ENCODE data around the gene PHLDA3. TPM values are rescaled to one million over a fixed set of nuclear protein-coding genes. Genes with fewer than 3 reads are reported as not detected.

The PHLDA3 gene
- total RNA-seq, 1 experiment from 2014 or later: 400 TPM

DNA sequence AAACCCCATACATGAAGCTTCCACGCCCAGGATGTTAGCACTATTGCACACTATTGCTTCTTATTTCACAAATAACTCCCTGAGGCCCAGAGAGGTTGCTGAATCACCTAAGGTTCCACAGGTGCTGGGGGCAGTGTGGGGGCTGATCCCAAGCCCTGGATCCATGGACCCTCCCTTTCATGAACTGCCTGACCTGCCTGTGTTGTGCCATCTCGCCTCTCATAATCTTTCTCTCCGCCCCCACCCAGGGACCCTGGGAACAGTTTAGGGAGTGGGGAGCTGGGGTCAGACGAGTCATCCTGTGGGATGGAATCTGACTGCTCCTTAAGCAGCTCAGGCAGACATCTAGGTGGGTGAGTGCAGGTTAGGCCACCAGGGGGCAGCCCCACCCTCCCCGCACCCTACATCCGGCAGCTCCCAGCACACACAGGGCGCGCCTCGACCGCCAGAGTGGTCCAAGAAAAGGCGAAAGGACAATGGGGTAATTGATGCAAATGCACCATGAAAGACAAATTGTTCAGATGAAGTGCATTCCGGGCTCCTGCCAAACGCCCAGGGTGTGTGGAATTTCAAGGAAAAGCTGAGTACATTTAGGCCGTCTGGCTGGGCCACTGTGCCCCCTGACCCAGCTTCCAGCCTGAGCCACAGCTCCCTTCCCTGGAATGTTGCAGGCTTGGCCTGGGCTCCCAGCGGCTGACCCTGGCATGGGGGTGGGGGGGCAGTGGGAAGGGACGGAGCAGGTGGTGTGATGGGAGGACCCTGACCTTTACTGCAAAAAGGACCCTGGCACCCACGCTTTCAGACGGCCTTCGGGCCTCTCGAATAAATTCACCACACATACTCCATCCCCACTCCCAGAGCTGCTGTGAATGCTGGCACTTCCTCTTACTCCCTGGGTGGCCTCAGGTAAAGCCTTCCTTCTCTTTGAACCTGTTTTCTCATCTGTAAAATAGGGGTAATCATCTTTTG lies 20.8 kb downstream of the PHLDA3 start:
- peak; percentile 48 for DNase-seq (ENCODE audit: low spot score)
- in situ Hi-C loops (cut with HindIII; ENCODE audit: low sequenced_read_pairs): loop anchor here (5.0 kb wide), 1 partner anchor 91 kb away; no protein-coding TSS in a partner anchor

DNA sequence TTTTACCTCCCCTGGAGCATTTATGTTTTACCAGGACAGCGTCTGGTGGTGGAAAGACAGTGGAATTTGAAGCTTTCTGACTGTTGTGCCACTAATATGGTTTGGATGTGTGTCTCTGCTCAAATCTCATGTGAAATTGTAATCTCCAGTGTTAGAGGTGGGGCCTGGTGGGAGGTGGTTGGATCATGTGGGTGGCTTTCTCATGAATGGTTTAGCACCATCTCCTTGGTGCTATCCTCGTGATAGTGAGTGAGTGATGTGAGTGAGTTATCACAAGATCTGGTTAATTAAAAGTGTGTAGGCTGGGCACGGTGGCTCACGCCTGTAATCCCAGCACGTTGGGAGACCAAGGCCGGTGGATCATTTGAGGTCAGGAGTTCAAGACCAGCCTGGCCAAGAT lies 23.7 kb downstream of the PHLDA3 start:
- in situ Hi-C loops (cut with HindIII; ENCODE audit: low sequenced_read_pairs): loop anchor here (5.0 kb wide), 1 partner anchor 88 kb away; no protein-coding TSS in a partner anchor
- no peak for DNase-seq (ENCODE audit: low spot score)

DNA sequence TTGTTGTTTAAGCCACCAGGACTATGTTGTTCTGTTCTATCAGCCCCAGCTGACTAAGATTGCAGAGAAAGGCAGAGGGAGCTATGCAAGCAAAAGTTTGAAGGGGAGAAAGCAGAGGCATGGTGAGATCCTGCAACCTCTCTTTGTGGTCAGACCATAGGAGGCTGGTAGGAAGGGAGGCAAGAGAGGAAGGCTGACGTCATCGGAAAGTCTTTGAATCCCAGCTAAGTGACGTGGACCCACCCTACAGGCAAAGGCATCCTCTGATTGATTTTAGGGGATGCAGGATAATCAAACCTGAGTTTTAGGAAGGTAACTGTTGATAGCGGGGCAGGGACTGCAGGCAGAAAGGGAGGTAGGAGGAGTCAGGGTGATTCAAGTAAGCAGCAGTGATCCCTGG lies 24.2 kb downstream of the PHLDA3 start:
- DNase-seq (ENCODE audit: low spot score): no peak
- in situ Hi-C loops (cut with HindIII; ENCODE audit: low sequenced_read_pairs): loop anchor here (5.0 kb wide), 1 partner anchor 87 kb away; no protein-coding TSS in a partner anchor

DNA sequence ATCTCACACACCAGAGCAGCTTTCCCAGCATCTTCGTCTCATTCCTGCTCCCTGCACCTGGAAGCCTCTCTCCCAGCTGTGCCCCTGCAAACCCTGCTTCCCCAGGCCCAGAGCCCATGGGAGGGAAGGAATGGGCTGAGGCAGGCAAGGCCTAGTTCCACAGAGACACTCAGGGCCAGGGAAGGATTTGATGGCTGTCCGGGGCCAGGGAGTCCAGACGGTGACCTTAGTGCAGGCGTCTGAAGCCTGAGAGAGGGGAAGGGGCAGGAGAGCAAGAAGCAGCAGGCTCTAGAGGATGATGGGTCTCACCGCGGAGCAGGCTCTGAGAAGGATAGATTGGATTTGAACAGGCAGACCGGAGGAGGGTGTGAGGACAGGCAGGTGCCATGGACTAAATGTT lies 25.2 kb downstream of the PHLDA3 start:
- DNase-seq (ENCODE audit: low spot score): no peak
- in situ Hi-C loops (cut with HindIII; ENCODE audit: low sequenced_read_pairs): no loop called here

DNA sequence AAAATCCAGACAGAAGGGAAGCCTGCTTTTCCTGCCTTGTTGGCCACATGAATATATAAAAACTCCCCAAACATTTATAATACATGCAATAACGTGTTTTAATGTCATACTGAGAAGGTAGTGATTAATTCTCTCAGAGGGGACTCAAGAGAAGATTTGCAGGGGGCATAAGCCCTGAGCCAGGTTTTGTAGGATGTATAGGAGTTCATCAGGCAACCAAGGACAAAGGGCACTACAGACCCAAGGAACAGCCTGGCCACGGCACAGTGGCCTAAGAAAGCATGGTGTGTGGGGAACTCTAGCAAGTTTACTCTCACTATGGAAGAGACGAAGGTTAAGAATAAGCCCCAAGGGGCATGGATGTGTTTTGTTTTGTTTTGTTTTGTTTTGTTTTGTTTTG lies 32.0 kb downstream of the PHLDA3 start:
- in situ Hi-C loops (cut with HindIII; ENCODE audit: low sequenced_read_pairs): no loop called here
- no peak for DNase-seq (ENCODE audit: low spot score)

DNA sequence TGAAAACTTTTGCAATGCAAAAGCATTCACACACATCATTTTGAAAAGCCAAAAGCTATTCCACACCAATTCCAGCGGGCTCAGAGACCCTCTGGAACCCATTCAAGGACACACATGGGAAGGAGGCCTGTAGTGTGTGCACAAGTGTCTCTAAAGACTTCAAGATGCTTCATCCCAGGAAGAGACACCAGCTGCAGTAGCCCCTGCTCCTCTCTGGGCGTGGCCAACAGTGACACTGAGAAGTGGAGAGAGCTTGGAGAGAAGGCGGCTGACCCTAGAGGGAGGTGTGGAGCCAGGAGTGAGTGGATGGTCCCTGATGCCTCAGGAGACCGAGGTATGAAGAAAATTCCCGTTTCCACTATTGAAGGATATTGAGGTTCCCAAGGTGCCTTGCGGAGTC lies 32.6 kb downstream of the PHLDA3 start:
- DNase-seq (ENCODE audit: low spot score): peak; percentile 46
- in situ Hi-C loops (cut with HindIII; ENCODE audit: low sequenced_read_pairs): no loop called here

DNA sequence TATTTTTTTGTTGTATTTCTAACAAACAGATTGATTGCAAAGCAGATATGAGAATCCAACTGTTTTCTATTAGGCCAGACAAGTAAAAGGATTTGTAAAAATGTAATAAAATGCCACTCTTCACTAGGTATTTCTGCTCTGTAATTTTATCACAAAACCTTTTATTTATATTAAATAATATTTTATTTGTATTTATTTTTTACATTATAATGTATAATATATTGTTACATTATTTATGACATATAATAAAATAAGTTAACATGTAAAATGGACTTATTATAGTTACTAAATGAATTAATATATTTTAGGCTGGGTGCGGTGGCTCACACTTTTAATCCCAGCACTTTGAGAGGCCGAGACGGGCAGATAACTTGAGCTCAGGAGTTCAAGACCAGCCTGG lies 34.7 kb downstream of the PHLDA3 start:
- in situ Hi-C loops (cut with HindIII; ENCODE audit: low sequenced_read_pairs): no loop called here
- no peak for DNase-seq (ENCODE audit: low spot score)

DNA sequence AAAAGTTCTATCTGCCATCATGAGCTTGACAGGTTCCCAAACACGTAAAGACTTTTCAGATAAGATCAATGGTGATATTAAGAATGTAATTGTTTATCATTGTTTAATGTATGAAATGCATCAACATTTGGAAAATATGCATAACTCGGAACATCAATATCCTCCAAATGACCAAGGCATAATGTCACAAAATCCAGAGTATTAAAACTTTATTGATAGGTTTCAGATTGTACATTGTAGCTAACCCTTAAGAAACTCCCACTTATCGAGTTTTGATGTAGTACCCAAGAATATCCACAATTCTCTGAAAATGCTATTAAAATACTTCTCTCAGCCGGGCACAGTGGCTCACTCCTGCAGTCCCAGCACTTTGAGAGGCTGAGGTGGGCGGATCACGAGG lies 35.4 kb downstream of the PHLDA3 start:
- in situ Hi-C loops (cut with HindIII; ENCODE audit: low sequenced_read_pairs): no loop called here
- DNase-seq (ENCODE audit: low spot score): no peak

DNA sequence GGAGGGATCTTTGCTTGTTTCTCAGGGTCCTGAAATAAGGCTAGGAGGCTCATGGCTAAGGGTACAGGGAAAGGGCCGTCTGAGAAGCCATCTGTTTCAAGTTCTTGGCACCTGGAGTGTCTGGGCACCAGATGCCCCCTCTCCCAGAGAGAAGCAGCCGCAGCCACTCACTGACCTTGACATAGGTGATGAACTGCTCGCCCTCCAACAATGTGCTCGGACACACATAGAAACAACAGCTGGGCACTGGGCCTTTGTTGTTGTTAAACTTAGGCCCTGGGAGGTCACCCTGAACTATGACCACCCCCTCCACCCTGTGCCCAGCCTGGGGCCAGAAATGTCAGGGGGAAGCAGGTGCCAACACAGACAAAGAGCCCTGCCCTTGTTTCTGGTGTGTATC lies 38.2 kb downstream of the PHLDA3 start:
- DNase-seq (ENCODE audit: low spot score): peak; percentile 45
- in situ Hi-C loops (cut with HindIII; ENCODE audit: low sequenced_read_pairs): no loop called here

DNA sequence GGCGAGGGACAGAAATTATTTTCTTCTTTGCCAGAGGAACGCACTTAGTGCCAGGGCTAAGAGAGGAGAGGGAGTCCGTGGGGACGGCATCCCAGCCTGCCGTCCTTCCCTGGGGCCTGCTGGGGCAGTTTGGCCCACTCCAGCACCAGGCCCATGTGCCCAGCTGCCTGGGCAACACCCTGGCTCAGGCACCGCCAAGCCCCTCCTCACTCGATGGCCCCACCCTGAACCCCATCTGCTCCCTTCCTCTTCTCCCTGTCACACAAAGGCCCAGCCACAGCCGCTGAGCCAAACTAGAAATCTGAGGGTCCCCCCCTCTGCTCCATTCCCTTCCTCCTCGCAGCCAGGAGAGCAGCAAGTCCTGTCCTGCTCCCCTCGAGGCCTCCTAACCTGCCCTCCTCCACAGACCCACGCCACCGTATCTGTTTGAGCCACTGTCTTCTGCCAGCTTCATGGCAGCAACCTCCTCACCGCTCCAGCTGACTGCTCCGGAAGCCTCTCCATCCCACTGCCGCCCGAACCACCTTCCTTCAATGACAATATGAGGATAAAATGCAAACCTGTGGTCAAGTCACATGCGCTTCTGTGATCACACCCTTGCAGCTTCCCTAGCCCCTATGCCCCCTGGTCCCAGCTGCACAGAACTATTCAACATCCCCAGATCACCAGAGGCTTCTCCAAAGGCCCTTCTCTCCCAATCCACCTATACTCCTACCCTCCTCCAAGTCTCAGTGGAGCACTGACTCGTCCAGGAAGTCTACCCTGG lies 39.1 kb downstream of the PHLDA3 start:
- DNase-seq (ENCODE audit: low spot score): peak; percentile 50
- in situ Hi-C loops (cut with HindIII; ENCODE audit: low sequenced_read_pairs): no loop called here

DNA sequence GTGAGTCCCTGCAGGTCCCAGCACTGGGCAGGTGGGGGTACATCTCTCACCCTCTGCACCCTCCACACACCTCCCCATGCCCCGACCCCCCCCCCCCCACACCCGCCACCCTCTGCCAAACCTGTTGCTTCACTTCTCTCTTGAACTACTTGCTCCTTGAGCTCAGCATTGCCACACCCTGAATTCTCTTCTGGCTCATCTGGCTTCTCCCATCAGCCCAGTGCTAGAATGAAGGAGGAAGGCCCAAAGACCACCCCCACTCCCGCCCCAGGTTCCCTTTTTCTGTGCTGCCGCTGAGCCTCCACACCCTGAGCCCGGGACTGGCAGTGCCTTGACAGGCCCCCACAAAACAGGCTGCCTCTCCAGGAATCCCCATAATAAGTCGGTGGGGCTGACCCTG lies 41.0 kb downstream of the PHLDA3 start:
- DNase-seq (ENCODE audit: low spot score): no peak
- in situ Hi-C loops (cut with HindIII; ENCODE audit: low sequenced_read_pairs): no loop called here

DNA sequence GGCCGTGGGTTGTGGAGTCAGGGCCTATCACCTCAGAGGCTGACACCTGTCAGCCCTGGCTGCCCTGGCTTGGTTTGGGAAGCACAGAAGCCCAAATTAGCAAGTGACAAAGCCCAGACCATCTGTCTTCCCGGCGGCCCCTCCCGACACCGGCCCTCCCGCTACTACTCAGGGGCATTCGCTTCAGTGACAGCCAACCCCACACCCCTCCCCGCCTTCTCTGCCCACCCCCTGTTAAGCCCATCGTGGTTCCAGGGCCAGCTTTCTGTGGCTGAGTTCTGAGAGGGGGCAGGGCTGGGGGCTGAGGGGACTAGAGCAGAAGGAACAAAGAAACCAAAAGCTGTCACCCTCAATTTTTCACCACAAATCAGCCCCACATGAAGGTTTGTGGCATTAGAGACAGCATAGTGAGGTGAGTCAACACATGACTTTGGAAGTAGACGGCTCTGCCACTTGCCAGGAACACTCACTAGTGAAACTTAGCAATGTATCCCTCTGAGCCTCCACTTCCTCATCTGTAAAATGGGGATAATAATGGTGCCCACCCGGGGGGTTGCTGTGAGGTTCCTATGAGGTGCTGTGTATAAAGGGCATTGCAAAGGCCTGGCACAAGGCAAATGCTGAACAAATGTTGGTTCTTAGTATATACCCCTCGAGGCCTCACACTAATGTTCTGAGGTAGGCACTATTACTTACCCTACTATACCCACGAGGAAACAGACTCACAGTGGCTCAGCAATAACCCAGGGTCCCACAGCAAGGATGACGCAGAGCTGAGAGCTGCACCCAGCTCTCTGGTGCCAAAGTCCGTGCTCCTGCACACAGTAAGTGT lies 42.3 kb downstream of the PHLDA3 start:
- in situ Hi-C loops (cut with HindIII; ENCODE audit: low sequenced_read_pairs): no loop called here
- peak; percentile 95 for DNase-seq (ENCODE audit: low spot score)

DNA sequence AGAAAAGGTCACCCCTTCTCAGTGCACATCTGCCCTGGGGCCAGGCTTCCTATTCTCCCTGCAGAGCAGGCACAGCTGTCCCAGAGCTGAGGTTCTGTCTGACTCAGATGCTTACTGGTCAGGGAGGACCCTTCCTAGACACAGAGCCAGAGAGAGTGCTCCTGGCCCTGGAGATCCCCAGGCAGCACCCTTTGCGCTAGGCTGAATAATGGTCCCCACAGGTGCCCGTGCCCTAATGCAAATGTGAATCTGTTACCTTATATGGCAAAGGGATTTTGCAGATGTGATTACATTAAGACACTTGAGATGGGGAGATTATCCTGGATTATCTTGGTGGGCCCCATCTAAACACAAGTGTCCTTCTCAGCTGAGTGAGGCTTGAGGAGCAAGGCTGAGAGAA lies 44.8 kb downstream of the PHLDA3 start:
- DNase-seq (ENCODE audit: low spot score): no peak
- in situ Hi-C loops (cut with HindIII; ENCODE audit: low sequenced_read_pairs): no loop called here

DNA sequence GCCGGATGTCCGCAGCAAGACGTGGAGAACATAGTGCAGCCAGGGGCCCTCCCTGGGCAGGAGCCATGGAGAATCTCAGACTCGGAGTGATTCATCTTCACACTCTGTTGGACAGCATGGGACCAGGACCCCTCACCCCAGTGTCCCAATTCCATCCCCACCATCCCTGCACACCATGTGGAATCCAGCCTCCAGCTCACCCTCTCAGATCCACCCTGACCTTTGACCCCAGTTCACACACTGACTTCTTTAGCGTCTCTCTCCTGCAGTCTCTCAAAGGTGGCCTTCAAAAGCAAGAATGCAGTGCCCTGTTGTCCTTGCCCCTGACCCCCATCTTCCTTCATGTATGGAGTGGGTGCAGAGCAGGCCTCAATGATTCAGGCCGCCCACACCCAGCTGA lies 45.3 kb downstream of the PHLDA3 start:
- DNase-seq (ENCODE audit: low spot score): no peak
- in situ Hi-C loops (cut with HindIII; ENCODE audit: low sequenced_read_pairs): no loop called here

DNA sequence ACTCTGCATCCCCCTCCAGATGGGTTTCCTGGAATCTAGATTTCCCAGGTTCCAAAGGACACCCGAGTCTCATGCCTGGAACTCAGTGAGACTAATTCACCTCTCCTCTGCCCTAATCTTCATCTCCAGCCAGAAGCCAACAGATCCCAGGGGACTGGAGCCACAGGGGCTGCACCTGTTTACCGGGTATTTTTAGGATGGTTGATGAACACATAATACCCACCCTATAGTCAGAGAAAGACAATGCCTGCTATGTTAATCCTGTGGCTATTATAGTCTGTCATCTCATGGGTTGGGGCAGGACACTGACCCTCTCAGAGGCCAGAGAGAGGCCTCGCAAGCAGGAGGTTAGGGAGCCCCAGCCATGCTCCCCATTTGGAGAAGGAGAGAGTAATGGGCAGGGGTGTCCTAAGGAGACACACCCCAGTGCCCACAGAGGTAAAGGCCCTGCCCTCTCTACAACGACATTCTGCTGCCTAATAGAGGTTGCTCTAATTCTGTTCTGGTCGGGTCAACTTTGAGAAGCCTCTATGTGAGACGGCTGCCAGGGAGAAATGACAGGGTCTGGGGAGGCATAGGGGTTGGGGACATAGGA lies 46.5 kb downstream of the PHLDA3 start:
- in situ Hi-C loops (cut with HindIII; ENCODE audit: low sequenced_read_pairs): no loop called here
- no peak for DNase-seq (ENCODE audit: low spot score)

DNA sequence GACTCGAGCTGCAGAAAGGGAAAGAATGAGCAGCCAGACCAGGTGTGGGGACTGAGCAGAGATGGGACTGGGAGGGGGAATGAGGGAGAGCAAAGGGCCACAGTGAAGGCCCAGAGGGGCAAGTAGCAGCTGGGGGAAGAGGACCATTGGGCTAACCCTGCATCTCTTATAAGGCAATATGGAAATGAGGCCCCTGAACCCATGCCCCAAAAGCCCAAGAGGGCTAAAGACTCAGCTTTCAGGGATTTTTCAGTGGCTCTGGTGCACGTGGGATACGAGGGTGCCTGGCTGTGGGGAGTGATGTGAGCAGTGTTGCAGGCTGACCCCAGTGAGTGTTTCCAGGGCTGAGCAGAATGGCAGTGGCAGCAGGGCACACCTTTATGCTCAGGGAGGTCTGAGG lies 47.0 kb downstream of the PHLDA3 start:
- DNase-seq (ENCODE audit: low spot score): no peak
- in situ Hi-C loops (cut with HindIII; ENCODE audit: low sequenced_read_pairs): no loop called here

DNA sequence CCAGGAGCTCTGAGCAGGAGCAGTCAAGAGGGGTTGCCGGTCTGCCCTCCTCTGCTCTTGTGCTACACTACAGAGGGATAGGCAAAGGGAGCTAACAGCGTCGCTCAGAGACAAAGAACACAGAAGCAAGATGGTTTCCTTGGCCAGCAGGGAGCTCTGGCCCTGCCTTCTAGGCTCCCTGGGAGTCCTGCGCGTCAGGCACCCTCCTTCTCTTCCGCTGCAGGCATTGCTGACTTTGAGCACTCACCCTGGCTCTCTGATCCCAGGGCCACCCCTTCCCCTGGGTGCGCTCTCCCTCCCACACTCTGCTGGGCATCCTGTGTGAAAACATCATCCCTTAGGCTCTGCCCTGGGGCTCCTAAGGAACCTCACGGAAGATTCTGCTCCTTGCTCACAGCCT lies 47.9 kb downstream of the PHLDA3 start:
- in situ Hi-C loops (cut with HindIII; ENCODE audit: low sequenced_read_pairs): no loop called here
- DNase-seq (ENCODE audit: low spot score): no peak

DNA sequence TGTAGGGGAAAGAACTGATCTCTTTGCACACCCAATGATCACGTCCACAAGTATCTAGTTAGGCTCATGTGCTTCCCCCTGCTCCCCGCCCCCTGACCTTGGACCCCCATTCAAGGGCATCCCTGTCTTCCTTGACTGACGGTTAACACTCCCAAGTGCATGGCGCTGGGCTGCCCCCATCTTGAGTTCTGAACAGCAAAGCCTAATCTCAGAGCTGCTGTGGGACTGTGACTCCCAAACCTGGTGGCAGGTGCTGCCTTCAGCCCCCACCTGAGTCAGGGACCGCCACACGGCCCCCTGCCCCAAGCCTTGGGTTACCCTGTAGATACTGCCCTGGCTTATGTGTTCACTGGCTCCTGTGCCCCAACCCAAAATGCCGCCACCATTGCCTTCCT lies 48.4 kb downstream of the PHLDA3 start:
- DNase-seq (ENCODE audit: low spot score): no peak
- in situ Hi-C loops (cut with HindIII; ENCODE audit: low sequenced_read_pairs): no loop called here

Data from G401 (cell line).